Activated B cell treated with CpG ODN at 0.5 μM for 24 hours (primary cell): ENCODE results near the gene DAGLA. TPM values are rescaled to one million over a fixed set of nuclear protein-coding genes. Genes with fewer than 3 reads are reported as not detected.
A peak's percentile ranks its signal among the peaks of the same experiment; 100 is the strongest.

Experiments
- ATAC-seq: fragments of 200-7000 bp; cut with Tn5 transposase; one replicate; pipeline ENCODE4 v1.10.0; 2021; ENCODE audit warnings: low read depth, mild to moderate bottlenecking, moderate library complexity
- CTCF ChIA-PET: fragments of 350-600 bp; sonication (Branson Sonifier 250); formaldehyde crosslinking; loops from one replicate; lab custom pipeline; 2021; ENCODE audit warnings: antibody characterized with exemption; lab: Charles Lee
- POLR2A ChIA-PET: fragments of 350-600 bp; sonication (Branson Sonifier 250); formaldehyde crosslinking; loops from one replicate; lab custom pipeline; 2021; ENCODE audit warnings: antibody characterized with exemption; lab: Charles Lee
- DNase-seq: peaks from one replicate; pipeline ENCODE4 v3.0.0; 2022
- H3K27ac Mint-ChIP-seq: one replicate; pipeline ENCODE4 v1.8.0; 2020; ENCODE audit warnings: mixed read lengths
- H3K27me3 Mint-ChIP-seq: one replicate; pipeline ENCODE4 v1.8.0; 2021; ENCODE audit warnings: mixed read lengths
- H3K36me3 Mint-ChIP-seq: one replicate; pipeline ENCODE4 v1.8.0; 2021; ENCODE audit warnings: low read depth, mixed read lengths
- H3K4me1 Mint-ChIP-seq: one replicate; pipeline ENCODE4 v1.8.0; 2021; ENCODE audit warnings: mixed read lengths
- H3K4me3 Mint-ChIP-seq: one replicate; pipeline ENCODE4 v1.8.0; 2020; ENCODE audit warnings: mild to moderate bottlenecking, mixed read lengths
- H3K9me3 Mint-ChIP-seq: one replicate; pipeline ENCODE4 v1.8.0; 2020; ENCODE audit warnings: mixed read lengths
- intact Hi-C: fragments of 100-400 bp; cut with micrococcal nuclease; formaldehyde crosslinking; loops from one replicate; pipeline ENCODE4 v1.15.1; 2024
- total RNA-seq: library from RNA; stranded (reverse); gene quantifications from 2 replicates; pipeline ENCODE4 v1.2.3, GENCODE V29; 2022
- TF ChIP-seq, protein P1 (sequence below): fragments of 200-600 bp; IDR thresholded peaks from one replicate; pipeline ENCODE4 v1.8.0; 2022; ENCODE audit warnings: antibody characterized with exemption, mild to moderate bottlenecking

DAGLA gene
- total RNA-seq, 1 donor from 2014 or later = not detected

DNA sequence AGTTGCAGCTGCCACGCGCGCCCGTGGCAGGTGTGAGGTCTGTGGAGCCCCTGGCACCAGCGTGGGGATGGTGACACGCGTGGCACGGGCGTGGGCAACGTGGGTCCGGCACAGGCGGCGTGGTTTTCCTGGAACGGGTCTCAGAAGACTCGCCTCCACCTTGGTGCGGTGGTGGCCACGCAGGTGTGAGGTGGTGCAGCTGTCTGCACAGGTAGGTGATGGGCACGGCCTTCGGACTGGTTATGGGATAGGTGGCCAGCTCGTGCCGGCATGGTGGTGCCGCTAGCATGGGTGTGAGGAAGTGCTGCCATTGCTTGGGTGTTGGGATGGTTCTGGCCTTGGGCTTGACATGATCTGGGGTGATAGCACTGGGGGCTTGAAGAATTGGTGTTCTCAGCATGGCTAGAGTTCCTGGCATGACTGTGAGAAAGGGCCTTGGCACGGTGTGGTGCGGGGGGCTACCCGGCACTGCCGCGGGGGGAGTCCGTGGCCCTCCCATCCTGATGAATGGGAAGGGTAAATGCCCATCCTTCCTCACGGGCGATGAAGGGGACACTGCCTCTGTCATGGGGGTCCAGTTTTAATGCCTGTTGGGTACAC lies 531 bp downstream of the DAGLA start:
- H3K27ac Mint-ChIP-seq = no peak overlapping the region
- intact Hi-C loops = loop anchor here (2.0 kb wide), 1 partner anchor 52 kb away; no protein-coding TSS in a partner anchor

DNA sequence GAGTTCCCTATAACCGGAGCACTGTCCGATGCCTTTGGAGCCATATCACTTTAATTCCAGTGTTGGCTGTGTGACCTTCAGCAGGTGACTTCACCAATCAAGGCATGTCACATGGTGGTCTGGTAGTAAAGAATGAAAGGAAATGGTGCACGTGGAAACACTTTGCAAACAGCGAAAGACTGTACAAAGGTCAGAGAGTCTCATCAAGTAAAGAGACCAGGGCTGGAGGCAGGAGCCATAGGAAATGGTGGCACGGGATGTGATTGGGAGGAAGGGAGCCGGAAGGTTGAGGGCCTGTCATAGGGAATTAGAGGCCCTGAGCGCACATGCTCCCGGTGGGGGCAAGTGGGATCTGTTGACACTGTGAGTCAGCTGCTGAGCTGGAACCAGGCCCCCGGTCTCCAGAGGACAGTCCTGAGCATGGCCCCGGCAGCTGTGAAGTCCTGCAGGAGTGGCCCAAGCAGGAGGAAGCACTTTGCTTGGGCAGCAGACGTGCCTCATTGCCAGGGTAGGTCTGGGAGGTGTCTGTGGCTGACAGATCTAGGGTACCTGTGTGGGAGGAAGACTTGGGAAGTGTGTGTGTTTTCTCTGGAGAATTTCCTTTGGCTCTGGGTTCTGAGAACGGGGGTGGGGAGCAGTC lies 2.0 kb downstream of the DAGLA start:
- intact Hi-C loops = no loop called here
- no peak overlapping the region for H3K27ac Mint-ChIP-seq

More for the DNA sequence above, 531 bp downstream of the DAGLA start:
- H3K27me3 Mint-ChIP-seq = peaks cover 40% of the 10 kb centered on the region
- TF ChIP-seq, protein P1, sequence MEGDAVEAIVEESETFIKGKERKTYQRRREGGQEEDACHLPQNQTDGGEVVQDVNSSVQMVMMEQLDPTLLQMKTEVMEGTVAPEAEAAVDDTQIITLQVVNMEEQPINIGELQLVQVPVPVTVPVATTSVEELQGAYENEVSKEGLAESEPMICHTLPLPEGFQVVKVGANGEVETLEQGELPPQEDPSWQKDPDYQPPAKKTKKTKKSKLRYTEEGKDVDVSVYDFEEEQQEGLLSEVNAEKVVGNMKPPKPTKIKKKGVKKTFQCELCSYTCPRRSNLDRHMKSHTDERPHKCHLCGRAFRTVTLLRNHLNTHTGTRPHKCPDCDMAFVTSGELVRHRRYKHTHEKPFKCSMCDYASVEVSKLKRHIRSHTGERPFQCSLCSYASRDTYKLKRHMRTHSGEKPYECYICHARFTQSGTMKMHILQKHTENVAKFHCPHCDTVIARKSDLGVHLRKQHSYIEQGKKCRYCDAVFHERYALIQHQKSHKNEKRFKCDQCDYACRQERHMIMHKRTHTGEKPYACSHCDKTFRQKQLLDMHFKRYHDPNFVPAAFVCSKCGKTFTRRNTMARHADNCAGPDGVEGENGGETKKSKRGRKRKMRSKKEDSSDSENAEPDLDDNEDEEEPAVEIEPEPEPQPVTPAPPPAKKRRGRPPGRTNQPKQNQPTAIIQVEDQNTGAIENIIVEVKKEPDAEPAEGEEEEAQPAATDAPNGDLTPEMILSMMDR = no peak
- ATAC-seq = no peak
- CTCF ChIA-PET = interaction anchor here (1.0 kb wide), 1 partner anchor 53 kb away, joined by 3 read pairs; no protein-coding TSS in a partner anchor
- H3K4me3 Mint-ChIP-seq = peak overlapping the region; percentile 21
- no peak for DNase-seq
- POLR2A ChIA-PET = no interaction called here
- no peaks in the 10 kb centered on the region for H3K9me3 Mint-ChIP-seq
- H3K4me1 Mint-ChIP-seq = peaks cover 3% of the 10 kb centered on the region
- no peaks in the 10 kb centered on the region for H3K36me3 Mint-ChIP-seq

DNA sequence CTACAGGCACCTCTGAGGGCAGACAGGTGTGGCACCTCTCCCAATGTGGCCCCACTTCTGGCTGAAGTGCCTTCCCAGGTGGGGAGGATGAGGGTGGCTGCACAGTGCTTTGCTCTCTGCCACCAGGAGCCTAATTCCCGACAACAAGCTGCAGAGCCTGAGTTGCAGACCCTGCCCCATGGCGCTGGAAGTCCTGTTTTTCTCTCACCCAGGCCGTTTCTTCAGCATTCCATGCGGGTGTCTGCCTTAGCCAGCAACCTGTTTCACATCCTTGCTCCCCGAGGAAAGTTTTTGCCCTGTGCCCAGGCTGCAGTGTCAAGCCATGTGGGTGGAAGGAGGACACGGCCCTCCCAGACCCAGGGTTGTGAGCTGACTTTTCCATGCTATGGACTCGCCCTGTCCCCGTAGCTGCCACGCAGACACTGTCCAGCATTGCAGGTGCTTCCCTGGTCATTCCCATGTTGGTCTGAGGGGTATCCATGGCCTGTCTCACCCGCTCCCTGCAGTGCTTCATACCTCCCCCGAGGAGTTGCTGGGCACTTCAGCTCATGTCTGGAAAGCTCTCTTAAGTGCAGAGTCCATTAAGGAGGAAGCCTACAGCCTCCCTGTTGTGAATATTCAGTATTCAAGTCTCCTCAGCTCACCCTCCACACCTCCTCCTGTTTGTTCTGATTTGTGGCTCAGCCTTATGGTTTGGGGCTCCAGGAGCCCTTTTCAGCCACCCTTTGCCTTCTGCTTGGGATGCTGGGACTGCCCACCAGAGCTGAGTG lies 2.9 kb downstream of the DAGLA start:
- intact Hi-C loops = no loop called here
- TF ChIP-seq, protein P1 = no peak
- ChIA-PET CTCF (no interaction called here), POLR2A (no interaction called here)
- Mint-ChIP-seq H3K4me1 (peaks cover 3% of the 10 kb centered on the region), H3K36me3 (no peaks in the 10 kb centered on the region), H3K9me3 (no peaks in the 10 kb centered on the region), H3K27me3 (peaks cover 41% of the 10 kb centered on the region), H3K27ac (no peak overlapping the region), H3K4me3 (no peak overlapping the region)
- DNase-seq (no peak), ATAC-seq (no peak)

More for the DNA sequence above, 2.0 kb downstream of the DAGLA start:
- ATAC-seq = no peak
- H3K4me1 Mint-ChIP-seq = peaks cover 3% of the 10 kb centered on the region
- no peak overlapping the region for H3K4me3 Mint-ChIP-seq
- no peak for DNase-seq
- H3K36me3 Mint-ChIP-seq = no peaks in the 10 kb centered on the region
- TF ChIP-seq, protein P1 = no peak
- H3K9me3 Mint-ChIP-seq = no peaks in the 10 kb centered on the region
- CTCF ChIA-PET = no interaction called here
- POLR2A ChIA-PET = no interaction called here
- peaks cover 38% of the 10 kb centered on the region for H3K27me3 Mint-ChIP-seq

DNA sequence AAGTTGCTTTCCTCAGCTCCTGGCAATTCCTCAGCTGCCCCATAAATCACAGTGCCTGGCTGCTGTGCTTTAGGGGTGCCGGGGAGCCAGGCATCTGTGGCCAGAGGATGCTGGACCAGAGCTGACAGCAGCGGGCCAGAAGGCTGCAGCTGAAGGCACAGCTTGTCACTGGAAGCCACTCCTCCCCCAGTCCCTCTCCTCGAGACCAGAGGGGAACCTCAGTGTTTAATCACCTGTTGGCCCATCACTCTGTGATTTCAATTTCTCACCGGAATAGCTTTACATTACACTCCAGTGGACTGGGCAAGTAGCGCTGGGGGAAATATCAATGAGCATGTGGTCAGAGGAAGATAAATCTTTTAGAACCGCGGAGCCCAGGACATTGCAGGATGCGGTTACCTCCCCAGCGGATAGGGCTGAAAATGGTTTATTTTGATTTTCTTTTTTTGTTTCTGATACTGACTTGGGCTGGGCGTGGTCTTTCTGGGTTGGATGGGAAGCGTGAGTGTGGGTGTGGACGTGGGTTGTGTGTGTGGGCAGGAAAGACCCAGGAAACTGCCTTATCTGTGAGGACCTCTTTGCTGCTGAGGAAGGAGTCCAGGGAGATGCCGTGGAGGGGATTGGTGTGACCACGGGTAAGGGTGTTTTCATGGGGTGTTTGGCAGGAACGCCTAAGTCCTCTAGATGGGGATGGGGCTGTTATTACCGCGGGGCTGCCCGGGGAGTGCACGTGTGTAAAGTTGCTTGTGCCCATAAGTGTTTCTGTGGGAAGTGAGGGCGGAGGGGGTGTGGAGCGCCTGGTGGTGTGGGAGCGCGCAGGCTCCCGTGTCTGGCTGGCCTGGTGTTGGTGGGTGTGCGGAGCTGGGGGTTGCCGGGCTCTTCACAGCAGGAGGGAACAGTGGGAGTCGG lies 4.0 kb downstream of the DAGLA start:
- CTCF ChIA-PET = no interaction called here

More for the DNA sequence above, 4.0 kb downstream of the DAGLA start:
- ATAC-seq (no peak), DNase-seq (no peak)
- no peaks in the 10 kb centered on the region for H3K36me3 Mint-ChIP-seq
- no peak overlapping the region for H3K27ac Mint-ChIP-seq
- H3K27me3 Mint-ChIP-seq = peaks cover 33% of the 10 kb centered on the region
- H3K9me3 Mint-ChIP-seq = no peaks in the 10 kb centered on the region
- TF ChIP-seq, protein P1 = no peak
- intact Hi-C loops = no loop called here
- peaks cover 3% of the 10 kb centered on the region for H3K4me1 Mint-ChIP-seq
- no peak overlapping the region for H3K4me3 Mint-ChIP-seq
- POLR2A ChIA-PET = no interaction called here
